HG03280 (cell line): ENCODE measurements around the gene USHBP1.
A peak's percentile ranks its signal among the peaks of the same experiment; 100 is the strongest.
"Not testable (repeated sequence)": the region's sequence is repeated elsewhere in the genome, so short reads cannot be mapped to it uniquely, and the experiment has no call there.

ENCODE experiments used
- ATAC-seq: cut with Tn5 transposase; IDR thresholded peaks from one replicate; pipeline ENCODE4 v1.9.1; 2021; ENCODE audit warnings: mild to moderate bottlenecking, moderate library complexity; ENCODE audit not compliant: unreplicated experiment

USHBP1 gene

DNA sequence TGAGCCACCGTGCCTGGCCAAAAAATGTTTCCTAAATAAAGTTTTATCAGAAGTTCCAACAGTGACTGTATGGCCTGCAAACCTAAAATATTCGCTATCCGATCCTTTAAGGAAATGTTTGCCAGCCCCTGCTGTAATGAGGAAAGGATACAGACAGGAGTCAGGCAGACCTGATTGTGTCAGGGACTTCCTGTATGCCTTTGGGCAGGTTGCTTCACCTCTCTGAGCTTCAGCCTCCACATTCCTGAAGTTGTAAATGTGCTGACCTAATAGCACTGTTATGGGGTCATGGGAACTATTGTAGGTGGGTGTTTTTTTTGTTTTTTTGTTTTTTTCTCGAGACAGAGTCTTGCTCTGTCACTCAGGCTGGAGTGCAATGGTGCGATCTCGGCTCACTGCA, 32.4 kb upstream of the USHBP1 start:
- ATAC-seq = no peak

DNA sequence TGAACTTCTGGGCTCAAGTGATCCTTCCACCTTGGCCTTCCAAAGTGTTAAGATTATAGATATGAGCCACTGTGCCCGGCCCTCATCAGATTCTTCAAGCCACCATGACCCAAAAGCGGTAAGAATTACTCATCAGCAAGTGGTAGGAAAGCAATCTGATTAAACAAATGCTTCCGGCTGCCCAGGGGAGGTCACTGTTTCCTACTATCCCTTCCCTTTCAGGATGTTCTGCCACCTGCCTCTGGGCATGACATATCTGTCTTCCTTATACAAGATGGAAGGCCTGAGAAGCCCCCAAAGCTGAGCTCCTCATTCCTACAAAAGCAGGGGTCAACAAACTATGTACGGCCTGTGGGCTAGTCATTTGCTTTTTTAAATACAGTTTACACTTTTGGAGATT, 31.7 kb upstream of the USHBP1 start:
- ATAC-seq = no peak

DNA sequence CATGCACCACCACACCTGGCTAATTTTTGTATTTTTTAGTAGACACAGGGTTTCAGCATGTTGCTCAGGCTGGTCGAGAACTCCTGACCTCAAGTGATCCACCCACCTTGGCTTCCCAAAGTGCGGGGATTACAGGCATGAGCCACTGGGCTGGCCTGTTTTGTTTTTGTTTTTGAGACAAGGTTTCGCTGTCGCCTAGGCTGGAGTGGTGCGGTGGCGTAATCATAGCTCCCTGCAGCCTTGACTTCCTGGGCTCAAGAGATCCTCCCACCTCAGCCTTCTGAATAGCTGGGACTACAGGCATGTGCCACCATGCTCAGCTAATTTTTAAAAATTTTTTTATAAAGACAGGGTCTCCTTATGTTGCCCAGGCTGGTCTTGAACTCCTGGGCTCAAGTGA, 31.0 kb upstream of the USHBP1 start:
- not testable (repeated sequence) for ATAC-seq

DNA sequence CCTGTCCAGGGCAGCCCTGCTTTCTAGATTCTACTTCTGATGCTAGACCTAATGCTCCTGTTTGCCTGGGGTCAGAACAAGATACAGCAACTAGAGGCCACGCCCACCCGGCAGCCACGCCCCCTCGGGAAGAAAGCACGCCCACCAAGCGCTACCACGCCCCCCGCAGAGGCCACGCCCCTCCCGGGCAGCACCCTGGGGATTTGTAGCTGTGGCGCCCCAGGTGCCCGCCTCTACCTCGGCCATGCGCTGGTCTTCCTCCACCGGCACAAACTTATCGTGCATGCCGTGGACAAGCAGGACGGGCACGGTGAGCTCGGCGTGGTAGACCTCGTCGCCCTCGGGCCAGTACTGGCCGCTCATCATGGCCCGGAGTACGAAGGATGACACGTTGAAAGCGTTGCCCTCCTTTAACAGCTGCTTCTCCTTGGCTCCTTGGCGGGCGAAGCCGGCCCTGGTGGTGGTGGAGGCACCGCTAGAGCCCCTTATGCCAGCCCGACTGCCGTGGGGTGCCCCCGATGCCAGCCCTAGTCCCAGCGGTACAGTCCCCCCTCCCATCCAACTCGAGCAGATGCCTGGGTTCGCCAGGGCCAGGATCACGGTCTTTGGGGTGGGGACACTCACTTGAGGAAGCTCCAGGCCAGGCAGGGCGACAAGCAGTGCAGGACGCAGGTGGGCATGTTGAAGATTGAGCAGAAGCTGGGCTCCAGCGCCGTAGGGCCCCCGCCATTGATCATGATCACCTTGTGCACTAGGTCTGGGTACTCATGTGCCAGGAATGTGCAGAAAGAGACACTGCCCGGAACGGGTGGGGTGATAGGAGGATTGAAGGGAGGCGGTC, 29.7 kb upstream of the USHBP1 start:
- no peak for ATAC-seq

DNA sequence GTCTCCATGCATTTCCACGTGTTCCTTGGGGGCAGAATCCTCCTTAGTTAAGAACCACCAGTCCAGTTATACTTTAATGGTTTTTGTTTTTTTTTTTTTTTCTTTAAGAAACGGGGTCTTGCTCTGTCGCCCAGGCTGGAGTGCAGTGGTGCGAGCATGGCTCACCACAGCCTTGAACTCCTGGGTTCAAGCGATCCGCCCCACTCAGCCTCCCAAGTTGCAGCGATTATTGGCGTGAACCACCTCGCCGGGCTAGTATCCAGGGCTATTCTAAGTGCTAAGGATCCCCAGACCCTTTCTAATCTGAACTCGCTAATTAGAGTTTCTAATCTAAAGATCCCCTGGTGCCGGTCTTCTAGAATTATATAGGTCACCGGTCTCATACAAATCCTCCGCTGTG, 29.1 kb upstream of the USHBP1 start:
- no peak for ATAC-seq

DNA sequence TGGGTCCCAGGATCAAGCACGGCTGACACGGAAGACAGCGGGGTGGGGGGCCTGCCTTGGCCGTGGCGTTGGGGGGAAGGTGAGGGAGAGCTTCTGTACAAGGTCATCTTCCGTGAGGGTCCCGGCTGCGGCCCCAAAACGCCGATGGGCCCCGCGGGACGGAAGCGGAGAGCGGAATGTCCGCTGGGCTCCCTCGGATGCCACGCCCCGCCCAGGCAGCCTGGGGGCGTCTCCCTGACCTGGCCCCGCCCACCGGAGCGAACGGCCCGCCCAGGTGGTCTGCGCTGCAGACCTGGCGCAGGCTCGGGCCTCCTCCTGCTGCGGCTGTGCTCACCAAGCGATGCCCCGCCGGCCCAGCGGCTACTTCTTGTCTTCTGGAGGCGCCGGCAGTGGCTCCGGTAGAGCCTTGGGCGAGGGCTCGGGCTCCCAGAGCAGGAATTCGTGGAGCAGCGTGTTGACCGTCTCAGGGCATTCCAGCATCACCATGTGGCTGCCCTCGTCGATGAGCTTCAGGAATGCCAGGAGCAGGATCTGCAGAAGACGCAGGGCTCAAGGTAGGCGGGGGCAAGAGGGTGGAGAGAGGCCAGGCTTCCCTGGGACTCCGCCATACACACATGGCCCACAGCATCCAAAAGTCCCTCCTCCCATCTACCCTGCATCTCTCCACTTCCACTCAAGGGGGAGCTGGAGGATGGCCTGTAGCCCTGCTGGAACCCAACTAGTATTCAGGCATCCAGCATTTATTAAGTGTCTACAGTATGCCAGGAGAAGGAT, 27.9 kb upstream of the USHBP1 start:
- ATAC-seq = peak; percentile 77

DNA sequence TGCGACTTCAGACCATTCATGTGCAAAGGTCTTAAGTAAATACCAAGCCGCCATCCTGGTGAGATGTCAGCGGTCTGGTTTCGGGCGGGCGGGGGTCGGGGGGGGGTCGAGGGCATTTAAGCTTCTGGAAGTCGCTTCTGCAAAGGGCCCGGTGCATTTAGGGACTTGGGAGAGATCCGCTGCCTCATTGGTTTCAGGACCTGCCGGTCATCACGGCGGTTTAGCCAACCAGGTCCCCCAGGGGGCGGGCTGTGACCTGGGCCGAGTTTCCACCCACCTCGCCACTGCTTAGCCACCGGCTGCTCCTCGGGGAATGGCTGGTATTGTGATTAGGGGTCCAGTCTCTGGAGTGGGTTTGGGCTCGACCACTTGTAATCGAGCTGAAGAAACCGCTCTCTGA, 24.9 kb upstream of the USHBP1 start:
- ATAC-seq = no peak

DNA sequence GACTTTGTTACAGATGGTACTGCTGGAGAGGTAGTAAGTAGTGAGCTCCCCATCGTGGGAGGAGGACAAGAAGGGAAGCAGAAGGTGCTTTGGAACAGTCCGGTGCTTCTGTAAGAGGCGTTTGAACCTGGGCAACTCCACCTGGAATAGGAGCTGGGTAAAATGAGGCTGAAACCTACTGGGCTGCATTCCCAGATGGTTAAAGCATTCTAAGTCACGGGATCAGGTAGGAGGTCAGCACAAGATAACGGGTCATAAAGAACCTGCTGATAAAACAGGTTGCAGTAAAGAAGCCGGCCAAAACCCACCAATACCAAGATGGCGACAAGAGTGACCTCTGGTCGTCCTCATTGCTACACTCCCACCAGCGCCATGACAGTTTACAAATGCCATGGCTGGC, 22.2 kb upstream of the USHBP1 start:
- ATAC-seq = no peak

DNA sequence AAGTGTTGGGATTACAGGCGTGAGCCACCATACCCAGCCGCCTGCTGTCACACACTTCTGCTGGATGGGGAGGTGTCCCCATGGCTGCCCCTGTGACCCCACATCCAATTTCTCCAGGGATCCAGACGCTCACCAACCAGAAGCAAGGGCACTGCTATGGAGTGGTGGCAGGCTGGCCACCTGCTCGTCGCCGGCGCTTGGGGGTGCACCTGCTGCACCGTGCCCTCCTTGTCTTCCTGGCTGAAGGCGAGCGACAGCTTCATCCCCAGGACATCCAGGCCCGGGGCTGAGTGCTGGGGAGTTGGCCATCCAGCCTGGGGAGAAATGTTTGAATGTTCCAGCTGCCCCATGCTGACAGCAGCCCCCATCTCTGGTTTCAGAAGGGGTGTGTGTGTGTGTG, 21.7 kb upstream of the USHBP1 start:
- no peak for ATAC-seq

DNA sequence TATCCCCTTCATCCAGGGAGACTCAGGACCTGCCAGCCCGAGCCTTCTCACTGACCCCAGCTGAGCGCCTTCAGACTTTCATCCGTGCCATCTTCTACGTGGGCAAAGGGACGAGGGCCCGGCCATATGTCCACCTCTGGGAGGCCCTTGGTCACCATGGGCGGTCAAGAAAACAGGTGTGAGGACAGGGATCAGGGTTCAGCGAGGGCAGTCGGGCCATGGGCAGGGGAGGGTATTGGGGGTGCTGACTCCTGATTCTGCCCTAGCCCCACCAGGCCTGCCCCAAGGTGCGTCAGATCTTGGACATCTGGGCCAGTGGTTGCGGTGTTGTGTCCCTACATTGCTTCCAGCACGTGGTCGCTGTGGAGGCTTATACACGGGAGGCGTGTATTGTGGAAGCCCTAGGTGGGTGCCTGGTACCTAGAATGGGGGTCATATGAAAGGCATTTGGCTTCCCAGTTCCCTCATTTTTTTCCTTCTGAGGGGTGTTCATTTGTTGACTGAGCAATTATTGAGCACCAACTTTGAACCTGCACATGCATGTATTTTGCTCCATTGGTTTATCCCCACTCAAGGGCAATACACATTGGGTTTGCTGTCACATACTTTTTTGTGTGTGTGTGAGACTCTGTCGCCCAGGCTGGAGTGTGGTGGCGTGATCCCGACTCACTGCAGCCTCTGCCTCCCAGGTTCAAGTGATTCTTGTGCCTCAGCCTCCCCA, 21.0 kb upstream of the USHBP1 start:
- no peak for ATAC-seq

DNA sequence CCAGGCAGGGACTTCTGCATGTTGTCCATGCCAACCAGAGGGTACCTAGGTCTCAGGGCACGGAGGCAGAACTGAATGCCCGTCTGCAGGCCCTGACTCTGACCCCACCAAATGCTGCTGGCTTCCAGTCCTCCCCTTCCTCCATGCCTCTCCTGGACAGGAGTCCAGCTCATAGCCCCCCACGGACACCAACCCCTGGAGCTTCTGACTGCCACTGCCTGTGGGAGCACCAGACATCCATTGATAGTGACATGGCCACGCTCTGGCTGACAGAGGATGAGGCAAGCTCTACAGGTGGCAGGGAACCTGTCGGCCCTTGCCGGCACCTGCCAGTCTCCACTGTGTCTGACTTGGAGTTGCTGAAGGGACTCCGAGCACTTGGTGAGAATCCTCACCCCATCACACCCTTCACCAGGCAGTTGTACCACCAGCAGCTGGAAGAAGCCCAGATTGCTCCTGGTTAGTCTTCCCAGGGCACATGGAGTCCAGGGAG, 19.0 kb upstream of the USHBP1 start:
- ATAC-seq = no peak

DNA sequence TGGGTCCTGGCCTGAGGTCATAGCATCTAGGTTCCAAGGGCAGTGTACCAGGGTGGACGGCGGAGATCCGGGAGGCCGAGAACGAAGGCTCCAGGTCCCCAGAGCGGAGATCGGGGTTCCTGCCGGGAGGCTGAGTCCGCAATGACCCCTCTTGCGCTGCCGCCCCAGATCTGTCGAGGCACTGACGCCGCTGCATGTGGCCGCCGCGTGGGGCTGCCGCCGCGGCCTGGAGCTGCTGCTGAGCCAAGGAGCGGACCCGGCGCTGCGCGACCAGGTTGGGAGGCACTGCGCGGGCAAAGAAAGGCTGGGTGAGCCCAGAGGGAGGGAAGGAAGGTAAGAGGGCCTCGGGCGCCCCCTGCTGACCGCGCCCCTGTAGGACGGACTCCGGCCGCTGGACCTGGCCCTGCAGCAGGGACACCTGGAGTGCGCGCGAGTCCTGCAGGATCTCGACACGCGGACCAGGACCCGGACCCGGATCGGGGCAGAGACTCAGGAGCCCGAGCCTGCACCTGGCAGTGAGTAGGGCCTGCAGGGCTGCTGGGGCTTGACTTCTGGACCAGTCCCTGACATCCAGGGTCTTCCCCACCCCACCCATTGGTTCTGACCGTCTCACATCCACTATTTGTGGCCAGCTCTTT, 18.1 kb upstream of the USHBP1 start:
- ATAC-seq = no peak

DNA sequence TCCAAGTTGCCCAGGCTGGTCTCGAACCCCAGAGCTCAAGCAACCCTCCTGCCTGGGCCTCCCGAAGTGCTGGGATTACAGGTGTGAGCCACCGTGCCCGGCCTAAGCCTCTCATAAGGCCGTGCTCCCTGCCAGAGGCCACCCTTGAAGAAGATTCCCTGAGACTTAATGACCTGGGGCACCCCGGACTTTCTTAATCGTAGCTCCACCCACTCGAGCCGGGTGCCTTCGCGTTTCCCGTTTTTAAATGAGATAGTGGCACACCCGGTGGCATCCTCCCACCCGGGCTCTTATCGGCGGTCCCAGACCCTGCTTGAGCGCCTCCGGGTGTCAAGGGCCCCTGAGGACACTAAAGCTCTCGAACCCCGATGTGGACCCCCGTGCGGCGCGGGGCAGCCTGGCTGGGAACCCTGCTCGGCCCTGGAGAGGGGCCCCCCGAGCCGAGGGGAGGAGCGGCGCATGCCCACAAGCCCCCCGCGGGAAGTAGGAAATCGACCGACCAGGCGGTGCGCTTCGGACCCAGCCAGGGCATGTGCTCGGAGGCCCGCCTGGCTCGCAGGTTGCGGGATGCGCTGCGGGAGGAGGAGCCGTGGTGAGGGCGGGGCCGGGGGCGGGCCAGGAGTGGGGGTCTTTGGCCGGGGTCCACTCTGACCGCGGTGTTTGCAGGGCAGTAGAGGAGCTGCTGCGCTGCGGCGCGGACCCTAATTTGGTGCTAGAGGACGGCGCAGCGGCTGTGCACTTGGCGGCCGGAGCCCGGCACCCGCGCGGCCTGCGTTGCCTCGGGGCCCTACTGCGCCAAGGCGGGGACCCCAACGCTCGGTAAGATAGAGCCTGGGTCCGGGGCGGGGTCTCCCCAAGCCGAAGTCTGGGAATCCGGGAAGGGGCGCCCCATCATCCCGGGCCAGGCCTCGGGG, 17.1 kb upstream of the USHBP1 start, which contains the start of gene ANKLE1:
TSS of gene ANKLE1 (plus strand) at position 511 of the 914 bp plus-strand sequence. CDS start at position 531, 20 bp downstream.
- no peak for ATAC-seq

DNA sequence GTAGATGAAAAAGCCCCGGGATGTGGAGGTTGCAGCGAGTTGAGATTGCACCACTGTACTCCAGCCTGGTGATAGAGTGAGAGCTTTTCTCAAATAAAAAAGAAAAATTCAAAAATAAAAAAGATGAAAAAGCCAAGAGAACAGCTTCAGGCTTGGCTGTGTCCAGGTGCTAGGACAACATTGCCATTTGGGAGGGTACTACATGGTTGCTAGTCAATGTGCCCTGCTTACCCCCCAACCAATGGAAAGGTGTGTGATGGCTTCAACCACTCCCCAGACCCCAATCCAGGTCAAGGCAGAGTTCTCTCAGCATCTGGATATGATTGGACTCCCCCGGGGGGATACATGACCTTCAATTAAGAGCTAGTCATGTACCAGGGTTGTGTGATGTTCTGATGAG, 14.9 kb upstream of the USHBP1 start:
- ATAC-seq = no peak

DNA sequence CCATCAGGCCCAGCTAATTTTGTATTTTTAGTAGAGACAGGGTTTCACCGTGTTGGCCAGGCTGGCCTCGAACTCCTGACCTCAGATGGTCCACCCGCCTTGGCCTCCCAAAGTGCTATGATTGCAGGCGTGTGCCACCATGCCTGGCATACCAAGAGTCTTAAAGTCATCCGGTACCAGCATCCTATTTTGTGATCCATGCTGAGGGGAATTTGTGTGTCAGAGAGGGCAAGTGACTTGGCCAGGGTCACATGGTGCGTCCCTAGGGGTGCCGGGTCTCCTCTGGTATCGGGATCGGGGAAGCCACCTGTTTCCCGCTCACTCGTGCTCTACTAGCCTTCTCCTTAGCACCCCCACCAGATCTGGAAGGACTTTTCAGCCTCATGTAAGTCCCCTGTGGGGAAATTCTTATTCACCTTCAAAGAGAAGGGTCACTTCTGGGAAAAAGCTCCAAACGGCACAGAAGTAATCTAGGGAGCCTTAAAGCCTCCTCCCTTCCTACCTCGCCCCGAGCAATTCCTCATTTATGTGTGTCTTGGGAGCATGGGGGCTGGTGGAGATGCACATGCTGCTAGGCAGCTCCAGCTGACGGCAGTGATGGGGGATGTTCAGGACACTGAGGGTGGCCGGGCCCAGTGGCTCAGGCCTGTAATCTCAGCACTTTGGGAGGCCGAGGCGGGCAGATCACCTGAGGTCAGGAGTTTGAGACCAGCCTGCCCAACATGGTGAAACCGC, 11.1 kb upstream of the USHBP1 start:
- ATAC-seq = no peak

DNA sequence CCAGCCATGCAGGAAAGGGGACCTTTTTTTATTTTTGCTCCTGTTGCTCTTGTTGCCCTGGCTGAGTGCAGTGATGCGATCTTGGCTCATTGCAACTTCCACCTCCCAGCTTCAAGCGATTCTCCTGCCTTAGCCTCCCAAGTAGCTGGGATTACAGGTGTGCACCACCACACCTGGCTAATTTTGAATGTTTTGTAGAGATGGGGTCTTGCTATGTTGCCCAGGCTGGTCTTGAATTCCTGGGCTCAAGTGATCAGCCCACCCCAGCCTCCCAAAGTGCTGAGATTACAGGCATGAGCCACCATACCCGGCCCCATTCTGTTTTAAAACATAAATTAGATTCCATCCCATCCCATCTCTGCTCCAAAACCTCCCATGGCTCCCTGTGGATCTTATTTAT, 10.3 kb upstream of the USHBP1 start:
- ATAC-seq = not testable (repeated sequence)

DNA sequence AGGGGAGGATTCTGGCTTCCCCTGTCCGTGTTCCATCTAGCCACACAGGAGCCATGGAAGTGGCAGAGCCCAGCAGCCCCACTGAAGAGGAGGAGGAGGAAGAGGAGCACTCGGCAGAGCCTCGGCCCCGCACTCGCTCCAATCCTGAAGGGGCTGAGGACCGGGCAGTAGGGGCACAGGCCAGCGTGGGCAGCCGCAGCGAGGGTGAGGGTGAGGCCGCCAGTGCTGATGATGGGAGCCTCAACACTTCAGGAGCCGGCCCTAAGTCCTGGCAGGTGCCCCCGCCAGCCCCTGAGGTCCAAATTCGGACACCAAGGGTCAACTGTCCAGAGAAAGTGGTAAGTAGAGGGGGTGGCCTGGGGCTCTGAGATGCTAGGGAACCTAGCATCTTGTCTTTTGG, 4.2 kb upstream of the USHBP1 start:
- no peak for ATAC-seq

DNA sequence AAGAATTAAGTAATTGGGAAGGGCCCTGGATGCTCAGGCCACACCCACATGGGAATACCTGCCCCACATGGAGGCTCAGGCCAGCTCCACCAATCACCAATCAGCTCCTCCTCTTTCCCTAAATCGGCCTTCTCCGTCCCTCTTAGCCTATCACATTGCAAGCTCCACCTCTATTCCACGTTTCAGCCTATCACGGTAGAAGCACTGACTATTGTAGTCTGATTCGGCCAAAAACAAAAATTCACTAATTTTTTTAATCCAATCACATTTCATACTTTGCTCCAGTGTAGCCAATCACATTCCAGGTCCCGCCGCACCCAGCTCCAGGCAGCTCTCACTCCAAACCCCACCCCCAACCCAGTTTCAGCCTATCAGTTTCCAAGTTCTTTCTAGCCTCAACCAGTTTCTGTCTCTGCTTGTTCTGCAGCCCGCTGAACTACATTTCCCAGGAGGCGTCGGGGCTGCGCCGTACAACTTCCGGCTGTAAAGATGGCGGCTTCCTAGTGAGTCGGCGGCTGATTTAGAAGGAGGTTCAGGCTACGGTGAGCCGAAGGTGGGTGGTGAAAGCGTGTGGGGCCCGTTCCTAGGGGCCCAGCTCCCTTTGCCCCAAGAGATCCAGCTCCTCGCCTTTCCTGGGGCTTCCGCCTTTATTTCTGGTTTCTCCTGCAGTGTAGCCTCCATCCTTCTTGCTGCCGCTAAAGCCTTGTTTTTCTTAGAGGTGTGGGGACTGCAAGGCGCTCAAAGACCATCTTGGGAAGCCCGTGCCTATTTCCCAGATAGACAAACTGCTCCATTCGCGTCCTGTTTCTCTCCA, 2.6 kb upstream of the USHBP1 start, which contains the start of gene BABAM1:
TSS of gene BABAM1 (plus strand) at position 469 of the 814 bp plus-strand sequence. CDS start 1,364 bp downstream, outside the sequence.
- ATAC-seq = peak; percentile 92
